Measurements from ENCODE around the gene TMPRSS11D.

DNA sequence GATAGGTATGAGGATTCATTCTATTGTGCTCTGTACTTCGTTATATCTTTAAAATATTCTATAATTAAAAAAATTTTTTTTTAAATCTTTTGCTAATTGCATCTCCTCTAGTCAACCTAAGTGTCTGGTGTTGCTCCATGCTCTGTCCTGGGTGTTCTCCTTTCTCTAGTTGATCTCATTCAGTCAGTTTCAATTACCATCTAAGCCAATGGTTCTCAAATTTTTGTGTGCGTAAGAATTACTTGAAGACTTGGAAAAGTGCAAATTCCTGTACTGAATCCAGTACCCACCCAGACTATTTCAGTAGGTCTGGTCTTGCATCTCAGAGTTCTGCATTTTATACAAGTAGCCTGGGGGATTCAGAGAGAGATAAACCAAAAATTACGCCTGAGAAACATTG is 6.7 kb downstream of the TMPRSS11D start:
- TF ChIP-seq EZH2phosphoT487 (IDR thresholded peaks at IDR 0.05; ENCODE audit: insufficient read depth, low read depth): no peak
- no peak for TF ChIP-seq EZH2 (IDR thresholded peaks at IDR 0.05; ENCODE audit: insufficient read depth, poor library complexity, severe bottlenecking)
